Liver (tissue), 3 donors: ENCODE data around the gene IL17RE.

Experiments
- CTCF ChIP-seq: fragments of 150-350 bp; IDR thresholded peaks from 2 replicates; pipeline ENCODE4 v1.5.1; 2017; ENCODE audit warnings: improper control_type of control experiment, low read depth, low read length; ENCODE audit not compliant: missing input control
- EGR1 ChIP-seq, 2 donors: IDR thresholded peaks; 2 replicates each; pipeline ENCODE4 v1.6.1; 2016 to 2018; ENCODE audit warnings: antibody characterized with exemption in 2 of 2, low read depth in 2 of 2
- FOXA1 ChIP-seq: IDR thresholded peaks from 2 replicates; pipeline ENCODE4 v1.6.1; 2016; ENCODE audit warnings: antibody characterized with exemption
- HNF4A ChIP-seq, 2 donors: conservative IDR thresholded peaks; 2 replicates each; pipeline ENCODE4 v1.6.1; 2016; ENCODE audit warnings: antibody characterized with exemption in 2 of 2, mild to moderate bottlenecking in 2 of 2
- JUND ChIP-seq, 2 donors: IDR thresholded peaks; 2 replicates each; pipeline ENCODE4 v1.6.1; 2016; ENCODE audit warnings: antibody characterized with exemption in 2 of 2
- MAX ChIP-seq: IDR thresholded peaks from 2 replicates; pipeline ENCODE4 v1.6.1; 2016; ENCODE audit warnings: antibody characterized with exemption
- RAD21 ChIP-seq, 2 donors: IDR thresholded peaks; 2 replicates each; pipeline ENCODE4 v1.6.1; 2016; ENCODE audit warnings: antibody characterized with exemption in 2 of 2, mild to moderate bottlenecking in 2 of 2
- RXRA ChIP-seq, 2 donors: IDR thresholded peaks; 2 replicates each; pipeline ENCODE4 v1.6.1; 2017 to 2018; ENCODE audit warnings: antibody characterized with exemption in 2 of 2, mild to moderate bottlenecking in 1 of 2
- SP1 ChIP-seq: IDR thresholded peaks from 2 replicates; pipeline ENCODE4 v1.6.1; 2018; ENCODE audit warnings: antibody characterized with exemption, mild to moderate bottlenecking
- donor health status: healthy.
- donor health status: healthy.

- TF ChIP-seq RAD21 (IDR thresholded peaks at IDR 0.05) (no peak), CTCF (no peak), EGR1 (IDR thresholded peaks at IDR 0.05; ENCODE audit: low read depth in 2 of 2) (no peak), SP1 (no peak), FOXA1 (no peak), HNF4A (conservative IDR thresholded peaks at IDR 0.05) (no peak), RXRA (IDR thresholded peaks at IDR 0.05) (no peak), JUND (IDR thresholded peaks at IDR 0.05) (no peak), MAX (no peak)
These were observed 46.5 kb downstream of the IL17RE start for GRCh38 chr3:9949115-9949514.
